Measurements from ENCODE around the gene CMIP. TPM values are rescaled to one million over a fixed set of nuclear protein-coding genes. Genes with fewer than 3 reads are reported as not detected.

The CMIP gene
- total RNA-seq, 4 donors from 2014 or later = 44.6 to 152 (median 76.5) TPM

DNA sequence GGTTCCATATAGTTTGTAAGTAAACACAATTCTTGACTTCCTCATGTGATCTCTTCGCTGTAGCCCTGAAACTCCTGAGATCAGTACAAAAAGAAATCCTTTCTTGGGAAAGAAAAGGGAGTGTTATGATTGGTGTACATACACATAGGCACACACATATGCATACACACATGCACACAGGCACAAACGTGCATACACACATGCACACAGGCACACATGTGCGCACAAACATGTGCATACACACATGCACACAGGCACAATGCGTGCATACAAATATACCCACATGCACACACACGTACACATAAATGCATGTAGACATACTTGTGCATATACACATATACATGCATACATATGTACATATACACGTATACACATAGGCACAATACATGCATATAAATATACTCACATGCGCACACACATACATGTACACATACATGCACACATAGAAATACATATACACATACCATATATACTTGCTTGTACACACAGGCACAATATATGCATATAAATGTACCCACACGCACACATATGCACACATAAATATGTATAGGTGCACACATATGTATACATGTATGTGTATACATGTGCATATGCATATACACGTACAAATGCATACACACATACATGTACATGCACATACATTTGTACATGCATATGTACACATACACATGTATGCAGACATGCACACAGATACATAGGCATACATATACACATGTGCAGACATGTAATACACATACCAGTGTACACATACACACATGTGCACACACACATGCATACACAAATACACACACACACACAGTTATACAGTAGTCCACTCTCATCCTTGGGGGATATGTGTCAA is 26.4 kb downstream of the CMIP start:
- Histone ChIP-seq H3K27me3 (no peaks in the 10 kb centered on the region), H3K36me3 (no peaks in the 10 kb centered on the region), H3K4me1 (peaks cover 6 to 59% (median 32%) of the 10 kb centered on the region in 4 donors), H3K9me3 (no peaks in the 10 kb centered on the region), H3K4me3 (no peak overlapping the region), H3K27ac (peak overlapping the region; percentile 51 to 87 (median 72))
- TF ChIP-seq, protein P1, sequence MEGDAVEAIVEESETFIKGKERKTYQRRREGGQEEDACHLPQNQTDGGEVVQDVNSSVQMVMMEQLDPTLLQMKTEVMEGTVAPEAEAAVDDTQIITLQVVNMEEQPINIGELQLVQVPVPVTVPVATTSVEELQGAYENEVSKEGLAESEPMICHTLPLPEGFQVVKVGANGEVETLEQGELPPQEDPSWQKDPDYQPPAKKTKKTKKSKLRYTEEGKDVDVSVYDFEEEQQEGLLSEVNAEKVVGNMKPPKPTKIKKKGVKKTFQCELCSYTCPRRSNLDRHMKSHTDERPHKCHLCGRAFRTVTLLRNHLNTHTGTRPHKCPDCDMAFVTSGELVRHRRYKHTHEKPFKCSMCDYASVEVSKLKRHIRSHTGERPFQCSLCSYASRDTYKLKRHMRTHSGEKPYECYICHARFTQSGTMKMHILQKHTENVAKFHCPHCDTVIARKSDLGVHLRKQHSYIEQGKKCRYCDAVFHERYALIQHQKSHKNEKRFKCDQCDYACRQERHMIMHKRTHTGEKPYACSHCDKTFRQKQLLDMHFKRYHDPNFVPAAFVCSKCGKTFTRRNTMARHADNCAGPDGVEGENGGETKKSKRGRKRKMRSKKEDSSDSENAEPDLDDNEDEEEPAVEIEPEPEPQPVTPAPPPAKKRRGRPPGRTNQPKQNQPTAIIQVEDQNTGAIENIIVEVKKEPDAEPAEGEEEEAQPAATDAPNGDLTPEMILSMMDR (IDR thresholded peaks at IDR 0.05) = no peak
- TF ChIP-seq POLR2A (IDR thresholded peaks at IDR 0.05) = no peak
- no peak for DNase-seq

DNA sequence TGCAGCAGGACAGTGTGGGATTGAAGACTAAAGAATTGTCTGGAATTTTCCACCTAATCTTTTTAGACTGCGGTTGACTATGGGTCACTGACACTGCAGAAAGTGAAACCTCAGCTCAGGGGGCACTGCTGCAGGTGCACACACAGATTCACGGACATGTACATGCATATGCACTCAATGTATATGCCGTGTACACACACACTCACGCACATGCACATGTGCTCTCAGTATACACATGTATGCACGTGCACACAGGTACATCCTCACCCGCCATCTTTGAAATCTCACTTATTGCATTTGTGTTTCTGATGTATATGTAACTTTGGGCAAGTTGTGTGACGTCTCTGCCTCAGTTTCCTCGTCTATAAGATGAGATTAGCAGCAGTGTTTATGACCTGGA is 27.3 kb downstream of the CMIP start:
- Histone ChIP-seq H3K4me3 (no peak overlapping the region), H3K4me1 (peaks cover 6 to 50% (median 33%) of the 10 kb centered on the region in 4 donors), H3K9me3 (no peaks in the 10 kb centered on the region), H3K27ac (peak overlapping the region in 2 of 4 donors; percentile 47 to 61), H3K27me3 (no peaks in the 10 kb centered on the region), H3K36me3 (no peaks in the 10 kb centered on the region)
- DNase-seq = no peak
- TF ChIP-seq, protein P1 (IDR thresholded peaks at IDR 0.05) = no peak
- no peak for TF ChIP-seq POLR2A (IDR thresholded peaks at IDR 0.05)

DNA sequence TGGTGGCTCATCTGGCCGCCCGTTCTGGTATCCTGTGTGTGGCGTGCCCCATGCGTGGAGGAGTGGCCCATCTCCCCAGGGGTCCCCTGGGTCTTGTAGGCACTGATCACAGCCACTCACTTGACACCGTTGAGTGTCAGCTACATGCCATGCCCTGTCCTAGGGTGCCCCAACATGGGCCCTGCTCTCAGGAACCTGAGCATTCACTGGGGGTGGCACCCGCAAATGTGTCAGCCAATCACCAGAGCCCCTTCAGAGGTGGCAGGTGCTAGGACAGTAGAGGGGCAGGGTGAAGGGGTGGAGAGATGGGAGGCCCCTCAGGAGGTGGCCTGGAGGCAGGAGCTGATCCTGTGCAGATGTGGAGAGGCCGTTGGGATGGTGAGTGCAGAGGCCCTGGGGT is 27.8 kb downstream of the CMIP start:
- Histone ChIP-seq H3K9me3 (no peaks in the 10 kb centered on the region), H3K36me3 (no peaks in the 10 kb centered on the region), H3K4me1 (peaks cover 6 to 49% (median 36%) of the 10 kb centered on the region in 4 donors), H3K4me3 (no peak overlapping the region), H3K27me3 (no peaks in the 10 kb centered on the region), H3K27ac (peak overlapping the region in 3 of 4 donors; percentile 2 to 61 (median 47))
- DNase-seq = no peak
- no peak for TF ChIP-seq POLR2A (IDR thresholded peaks at IDR 0.05)
- TF ChIP-seq, protein P1 (IDR thresholded peaks at IDR 0.05) = no peak

DNA sequence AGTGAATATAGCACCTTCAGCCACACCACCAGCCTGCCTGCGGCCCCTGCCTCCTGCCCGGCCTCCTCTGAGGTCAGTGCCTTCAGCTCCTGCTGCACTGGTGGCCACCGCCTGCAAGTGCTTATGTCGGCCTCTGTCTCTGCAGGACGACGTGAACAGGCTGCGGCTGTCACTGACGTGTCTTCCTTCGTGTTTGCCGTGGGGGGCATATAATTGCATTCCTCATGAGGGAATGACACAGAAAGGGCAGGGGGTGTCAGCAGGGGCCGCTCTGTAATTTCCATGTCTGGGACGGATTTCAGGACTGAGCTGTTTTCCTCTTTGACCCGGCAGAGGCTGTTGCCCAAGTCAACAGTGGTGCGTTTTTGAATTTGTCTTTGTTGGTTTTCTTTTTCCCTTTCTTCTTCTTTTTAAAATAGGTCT is 28.5 kb downstream of the CMIP start:
- H3K27me3 ChIP-seq = no peaks in the 10 kb centered on the region
- TF ChIP-seq POLR2A (IDR thresholded peaks at IDR 0.05) = no peak
- TF ChIP-seq, protein P1 (IDR thresholded peaks at IDR 0.05) = no peak
- no peaks in the 10 kb centered on the region for H3K9me3 ChIP-seq
- no peak for DNase-seq
- peak overlapping the region in 3 of 4 donors; percentile 15 to 61 (median 47) for H3K27ac ChIP-seq
- H3K4me1 ChIP-seq = peaks cover 6 to 53% (median 43%) of the 10 kb centered on the region in 4 donors
- H3K4me3 ChIP-seq = no peak overlapping the region
- no peaks in the 10 kb centered on the region for H3K36me3 ChIP-seq

DNA sequence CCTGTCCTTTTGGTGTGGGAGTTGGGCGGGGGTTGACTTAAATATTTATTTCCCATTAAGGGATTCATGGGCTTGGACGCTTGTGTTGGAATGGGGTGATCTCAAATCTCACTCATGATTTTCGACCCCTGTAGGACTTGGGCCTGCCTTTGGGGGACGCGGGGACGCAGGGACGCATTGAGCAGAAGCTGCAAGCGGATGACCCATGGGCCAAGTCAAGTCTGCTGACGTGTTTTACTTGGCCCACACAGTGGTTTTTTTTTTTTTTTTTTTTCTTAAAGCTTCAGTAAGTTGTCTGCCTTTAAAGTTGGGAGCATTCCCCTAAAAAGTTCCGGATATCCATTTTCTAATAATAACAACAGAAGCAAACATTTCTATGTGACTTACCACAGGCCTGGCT is 28.9 kb downstream of the CMIP start:
- H3K4me1 ChIP-seq = peaks cover 6 to 57% (median 46%) of the 10 kb centered on the region in 4 donors
- TF ChIP-seq POLR2A (IDR thresholded peaks at IDR 0.05) = no peak
- TF ChIP-seq, protein P1 (IDR thresholded peaks at IDR 0.05) = no peak
- H3K27me3 ChIP-seq = no peaks in the 10 kb centered on the region
- peak overlapping the region in 2 of 4 donors; percentile 35 to 73 for H3K27ac ChIP-seq
- no peak overlapping the region for H3K4me3 ChIP-seq
- DNase-seq = no peak
- H3K9me3 ChIP-seq = no peaks in the 10 kb centered on the region
- no peaks in the 10 kb centered on the region for H3K36me3 ChIP-seq

Measured in Peyer's patch (tissue), 4 donors.